Activated CD4-positive, CD25-positive, alpha-beta regulatory T cell treated with anti-CD3 and anti-CD28 coated beads, Interleukin-2, amount 50 U/mL, for 72 hours (primary cell): Measurements from ENCODE around the gene AGER.

Experiments used
- DNase-seq: peaks from one replicate; pipeline ENCODE4 v3.0.0; 2021

The AGER gene

GRCh38 chr6:32167761-32168262, 16.2 kb downstream of the AGER start:
- no peak for DNase-seq

GRCh38 chr6:32167154-32167760, 16.8 kb downstream of the AGER start:
- DNase-seq = no peak

- DNase-seq = no peak
These were observed 17.5 kb downstream of the AGER start for GRCh38 chr6:32166411-32167061.

GRCh38 chr6:32164295-32164694, 19.8 kb downstream of the AGER start, which contains the start of gene EGFL8:
EGFL8 (plus strand) TSS chr6:32164595; CDS start chr6:32166166, 1,571 bp downstream.
- no peak for DNase-seq

- DNase-seq = no peak
These were observed 20.3 kb downstream of the AGER start for GRCh38 chr6:32163559-32164258.

- DNase-seq = no peak
These were observed 26.0 kb downstream of the AGER start for GRCh38 chr6:32158052-32158451.

GRCh38 chr6:32156891-32157290, 27.2 kb downstream of the AGER start:
- no peak for DNase-seq

- peak; percentile 57 for DNase-seq
These were observed 29.4 kb downstream of the AGER start for GRCh38 chr6:32154514-32155161.

- DNase-seq = peak; percentile 55
These were observed 30.2 kb downstream of the AGER start, which contains the start of gene PPT2 for GRCh38 chr6:32153564-32154513. PPT2 (plus strand) TSS chr6:32154141; CDS start chr6:32154595, 454 bp downstream.

GRCh38 chr6:32152769-32153563, 31.1 kb downstream of the AGER start:
- DNase-seq = no peak

- no peak for DNase-seq
These were observed 31.9 kb downstream of the AGER start, which contains the start of gene PRRT1 for GRCh38 chr6:32151863-32152768. PRRT1 (minus strand) TSS chr6:32151939; CDS start chr6:32151827, 112 bp downstream.

- no peak for DNase-seq
These were observed 32.7 kb downstream of the AGER start for GRCh38 chr6:32151181-32151862.

- no peak for DNase-seq
These were observed 33.9 kb downstream of the AGER start for GRCh38 chr6:32149932-32150870.

GRCh38 chr6:32149092-32149755, 34.8 kb downstream of the AGER start:
- no peak for DNase-seq

- peak; percentile 76 for DNase-seq
These were observed 35.6 kb downstream of the AGER start for GRCh38 chr6:32148289-32149091.

GRCh38 chr6:32147401-32148132, 36.5 kb downstream of the AGER start:
- DNase-seq = no peak
